Tibial nerve (tissue), 4 donors: ENCODE results near the gene OSER1. TPM values are rescaled to one million over a fixed set of nuclear protein-coding genes. Genes with fewer than 3 reads are reported as not detected.

Experiments used
- DNase-seq, 2 donors: peaks; one replicate each; pipeline ENCODE4 v3.0.0-alpha.2; 2019; ENCODE audit warnings: low spot score in 2 of 2
- H3K27ac ChIP-seq, 4 donors: fragments of 200-600 bp; sonication (generic) in 3 of 4; one replicate each; pipeline ENCODE4 v1.5.1; 2017 to 2019; ENCODE audit warnings: mild to moderate bottlenecking in 1 of 4
- H3K27me3 ChIP-seq, 2 donors: fragments of 200-600 bp; sonication (generic) in 1 of 2; one replicate each; pipeline versions ENCODE4 v1.5.1 to v1.6.0; 2017 to 2019
- H3K36me3 ChIP-seq, 3 donors: fragments of 200-600 bp; sonication (generic); one replicate each; pipeline ENCODE4 v1.5.1; 2018 to 2019
- H3K4me1 ChIP-seq, 4 donors: fragments of 200-600 bp; sonication (generic) in 3 of 4; one replicate each; pipeline ENCODE4 v1.5.1; 2017 to 2019
- H3K4me3 ChIP-seq, 4 donors: fragments of 200-600 bp; sonication (generic) in 3 of 4; one replicate each; pipeline ENCODE4 v1.5.1; 2017 to 2019; ENCODE audit warnings: mild to moderate bottlenecking in 1 of 4, moderate library complexity in 1 of 4
- H3K9me3 ChIP-seq, 4 donors: fragments of 200-600 bp; sonication (generic) in 3 of 4; one replicate each; pipeline ENCODE4 v1.5.1; 2017 to 2019
- CTCF ChIP-seq, 5 experiments: fragments of 200-600 bp in 3 of 5; fragments of 450-650 bp in 2 of 5; sonication (generic) in 3 of 5; IDR thresholded peaks; one replicate each; pipeline ENCODE4 v1.5.1; 2016 to 2019; ENCODE audit warnings: antibody characterized with exemption in 5 of 5, mild to moderate bottlenecking in 3 of 5, moderate library complexity in 2 of 5
- EP300 ChIP-seq, 2 donors: sonication (generic); formaldehyde crosslinking; IDR thresholded peaks; one replicate each; pipeline ENCODE4 v1.6.1; 2017; ENCODE audit warnings: antibody characterized with exemption in 2 of 2, mild to moderate bottlenecking in 1 of 2
- POLR2A ChIP-seq, 2 donors: fragments of 450-650 bp; IDR thresholded peaks; one replicate each; pipeline ENCODE4 v1.6.1; 2017; ENCODE audit warnings: antibody characterized with exemption in 2 of 2, mild to moderate bottlenecking in 2 of 2, moderate library complexity in 2 of 2
- WGBS, 2 donors: methylation state at CpG; one replicate each; pipeline ENCODE4 v1.1.5; 2018; 5-methylcytosine and 5-hydroxymethylcytosine counted together
- total RNA-seq, 4 donors: library from RNA; depleted of rRNA; stranded (reverse); fragments of >200 nt; gene quantifications; one replicate each; pipeline ENCODE4 v1.1.0, GENCODE V29; 2016

Gene OSER1
- total RNA-seq, 4 donors from 2014 or later, result 31.2 to 47.9 (median 35.3) TPM

- H3K27ac ChIP-seq, result no peak overlapping the region
- no peak overlapping the region for H3K4me3 ChIP-seq
- DNase-seq, result no peak
- no peak for TF ChIP-seq EP300 (IDR thresholded peaks at IDR 0.05)
- TF ChIP-seq POLR2A (IDR thresholded peaks at IDR 0.05), result no peak
- TF ChIP-seq CTCF (IDR thresholded peaks at IDR 0.05), result no peak
- no peaks in the 10 kb centered on the region for H3K27me3 ChIP-seq
- H3K9me3 ChIP-seq, result peaks cover 0 to 7% (median 0%) of the 10 kb centered on the region in 4 donors
- no peaks in the 10 kb centered on the region for H3K4me1 ChIP-seq
- H3K36me3 ChIP-seq, result no peaks in the 10 kb centered on the region
- WGBS, 2 donors, result 44 to 50% methylated on average over 7 of the region's 7 CpGs
These were observed 56.0 kb downstream of the OSER1 start for GRCh38 chr20:44154521-44155001.

- no peaks in the 10 kb centered on the region for H3K4me1 ChIP-seq
- TF ChIP-seq EP300 (IDR thresholded peaks at IDR 0.05) (no peak), POLR2A (IDR thresholded peaks at IDR 0.05) (no peak), CTCF (IDR thresholded peaks at IDR 0.05) (no peak)
- H3K36me3 ChIP-seq, result no peaks in the 10 kb centered on the region
- 54 to 62% methylated on average over 6 of the region's 6 CpGs for WGBS, 2 donors
- no peaks in the 10 kb centered on the region for H3K27me3 ChIP-seq
- H3K27ac ChIP-seq, result no peak overlapping the region
- peaks cover 0 to 11% (median 0%) of the 10 kb centered on the region in 4 donors for H3K9me3 ChIP-seq
- no peak overlapping the region for H3K4me3 ChIP-seq
- DNase-seq, result no peak
These were observed 56.9 kb downstream of the OSER1 start for GRCh38 chr20:44153636-44154043.

- Histone ChIP-seq H3K36me3 (no peaks in the 10 kb centered on the region), H3K27ac (no peak overlapping the region), H3K4me3 (no peak overlapping the region), H3K27me3 (no peaks in the 10 kb centered on the region), H3K9me3 (peaks cover 0 to 14% (median 0%) of the 10 kb centered on the region in 4 donors), H3K4me1 (no peaks in the 10 kb centered on the region)
- DNase-seq, result no peak
- TF ChIP-seq EP300 (IDR thresholded peaks at IDR 0.05), result no peak
- no peak for TF ChIP-seq POLR2A (IDR thresholded peaks at IDR 0.05)
- no peak for TF ChIP-seq CTCF (IDR thresholded peaks at IDR 0.05)
- WGBS, 2 donors, result 81 to 87% methylated on average over 14 of the region's 14 CpGs
These were observed 58.8 kb downstream of the OSER1 start for GRCh38 chr20:44151621-44152416.

- no peaks in the 10 kb centered on the region for H3K36me3 ChIP-seq
- 46 to 48% methylated on average over 4 of the region's 4 CpGs for WGBS, 2 donors
- no peak for TF ChIP-seq EP300 (IDR thresholded peaks at IDR 0.05)
- TF ChIP-seq POLR2A (IDR thresholded peaks at IDR 0.05), result no peak
- no peak for TF ChIP-seq CTCF (IDR thresholded peaks at IDR 0.05)
- no peak overlapping the region for H3K27ac ChIP-seq
- no peaks in the 10 kb centered on the region for H3K27me3 ChIP-seq
- no peaks in the 10 kb centered on the region for H3K4me1 ChIP-seq
- no peak for DNase-seq
- no peak overlapping the region for H3K4me3 ChIP-seq
- H3K9me3 ChIP-seq, result peaks cover 0 to 14% (median 0%) of the 10 kb centered on the region in 4 donors
These were observed 64.3 kb downstream of the OSER1 start for GRCh38 chr20:44146272-44146671.

Other genes with a start within 250 kb of the OSER1 start
- gene JPH2, start 23.6 kb downstream of the OSER1 start, total RNA-seq, result 1 to 10 TPM; 3.1 to 6.3 (median 5.3) TPM
- gene GDAP1L1, start 36.5 kb upstream of the OSER1 start, total RNA-seq, result not detected
- gene FITM2, start 100.4 kb upstream of the OSER1 start, total RNA-seq, result 10 to 100 TPM in 3 of 4 donors, 1 to 10 TPM in 1; 9.0 to 13.8 (median 10.7) TPM
- not detected for gene R3HDML, start 126.3 kb upstream of the OSER1 start, total RNA-seq
- not detected for gene HNF4A, start 144.9 kb upstream of the OSER1 start, total RNA-seq